Tibial nerve (tissue), 4 donors: ENCODE data around the gene KCMF1. TPM values are rescaled to one million over a fixed set of nuclear protein-coding genes. Genes with fewer than 3 reads are reported as not detected.

Experiments
- DNase-seq, 2 donors: peaks; one replicate each; pipeline ENCODE4 v3.0.0-alpha.2; 2019; ENCODE audit warnings: low spot score in 2 of 2
- H3K27ac ChIP-seq, 4 donors: fragments of 200-600 bp; sonication (generic) in 3 of 4; one replicate each; pipeline ENCODE4 v1.5.1; 2017 to 2019; ENCODE audit warnings: mild to moderate bottlenecking in 1 of 4
- H3K27me3 ChIP-seq, 2 donors: fragments of 200-600 bp; sonication (generic) in 1 of 2; one replicate each; pipeline versions ENCODE4 v1.5.1 to v1.6.0; 2017 to 2019
- H3K36me3 ChIP-seq, 3 donors: fragments of 200-600 bp; sonication (generic); one replicate each; pipeline ENCODE4 v1.5.1; 2018 to 2019
- H3K4me1 ChIP-seq, 4 donors: fragments of 200-600 bp; sonication (generic) in 3 of 4; one replicate each; pipeline ENCODE4 v1.5.1; 2017 to 2019
- H3K4me3 ChIP-seq, 4 donors: fragments of 200-600 bp; sonication (generic) in 3 of 4; one replicate each; pipeline ENCODE4 v1.5.1; 2017 to 2019; ENCODE audit warnings: mild to moderate bottlenecking in 1 of 4, moderate library complexity in 1 of 4
- H3K9me3 ChIP-seq, 4 donors: fragments of 200-600 bp; sonication (generic) in 3 of 4; one replicate each; pipeline ENCODE4 v1.5.1; 2017 to 2019
- EP300 ChIP-seq, 2 donors: sonication (generic); formaldehyde crosslinking; IDR thresholded peaks; one replicate each; pipeline ENCODE4 v1.6.1; 2017; ENCODE audit warnings: antibody characterized with exemption in 2 of 2, mild to moderate bottlenecking in 1 of 2
- POLR2A ChIP-seq, 2 donors: fragments of 450-650 bp; IDR thresholded peaks; one replicate each; pipeline ENCODE4 v1.6.1; 2017; ENCODE audit warnings: antibody characterized with exemption in 2 of 2, mild to moderate bottlenecking in 2 of 2, moderate library complexity in 2 of 2
- WGBS, 2 donors: methylation state at CpG; one replicate each; pipeline ENCODE4 v1.1.5; 2018; 5-methylcytosine and 5-hydroxymethylcytosine counted together
- total RNA-seq, 4 donors: library from RNA; depleted of rRNA; stranded (reverse); fragments of >200 nt; gene quantifications; one replicate each; pipeline ENCODE4 v1.1.0, GENCODE V29; 2016
- TF ChIP-seq, protein P1 (sequence below), 5 experiments: fragments of 200-600 bp in 3 of 5; fragments of 450-650 bp in 2 of 5; sonication (generic) in 3 of 5; IDR thresholded peaks; one replicate each; pipeline ENCODE4 v1.5.1; 2016 to 2019; ENCODE audit warnings: antibody characterized with exemption in 5 of 5, mild to moderate bottlenecking in 3 of 5, moderate library complexity in 2 of 5

Gene KCMF1
- total RNA-seq, 4 donors from 2014 or later: 22.9 to 35.1 (median 29.7) TPM

DNA sequence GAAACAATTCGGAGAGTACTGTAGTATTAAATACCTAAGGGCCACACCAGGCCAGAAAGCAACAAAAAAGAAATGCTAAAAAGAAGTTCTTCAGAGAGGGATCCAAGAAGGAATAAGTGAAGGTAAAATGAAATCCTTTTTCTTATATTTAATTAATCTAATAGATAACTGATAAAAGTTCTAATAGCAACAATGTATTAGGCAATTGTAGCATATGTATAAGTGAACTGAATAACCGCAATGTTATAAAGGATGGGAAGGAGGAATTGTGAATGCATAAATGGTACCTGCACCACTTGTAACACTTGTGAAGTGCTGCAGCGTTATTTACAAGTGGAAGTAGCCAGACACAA is 43.7 kb upstream of the KCMF1 start:
- 46% methylated on average over 3 of the region's 3 CpGs for WGBS, 2 donors
- no peak for TF ChIP-seq POLR2A (IDR thresholded peaks at IDR 0.05)
- no peak for TF ChIP-seq EP300 (IDR thresholded peaks at IDR 0.05)
- TF ChIP-seq, protein P1, sequence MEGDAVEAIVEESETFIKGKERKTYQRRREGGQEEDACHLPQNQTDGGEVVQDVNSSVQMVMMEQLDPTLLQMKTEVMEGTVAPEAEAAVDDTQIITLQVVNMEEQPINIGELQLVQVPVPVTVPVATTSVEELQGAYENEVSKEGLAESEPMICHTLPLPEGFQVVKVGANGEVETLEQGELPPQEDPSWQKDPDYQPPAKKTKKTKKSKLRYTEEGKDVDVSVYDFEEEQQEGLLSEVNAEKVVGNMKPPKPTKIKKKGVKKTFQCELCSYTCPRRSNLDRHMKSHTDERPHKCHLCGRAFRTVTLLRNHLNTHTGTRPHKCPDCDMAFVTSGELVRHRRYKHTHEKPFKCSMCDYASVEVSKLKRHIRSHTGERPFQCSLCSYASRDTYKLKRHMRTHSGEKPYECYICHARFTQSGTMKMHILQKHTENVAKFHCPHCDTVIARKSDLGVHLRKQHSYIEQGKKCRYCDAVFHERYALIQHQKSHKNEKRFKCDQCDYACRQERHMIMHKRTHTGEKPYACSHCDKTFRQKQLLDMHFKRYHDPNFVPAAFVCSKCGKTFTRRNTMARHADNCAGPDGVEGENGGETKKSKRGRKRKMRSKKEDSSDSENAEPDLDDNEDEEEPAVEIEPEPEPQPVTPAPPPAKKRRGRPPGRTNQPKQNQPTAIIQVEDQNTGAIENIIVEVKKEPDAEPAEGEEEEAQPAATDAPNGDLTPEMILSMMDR (IDR thresholded peaks at IDR 0.05): no peak
- H3K4me1 ChIP-seq: peaks cover 0 to 33% (median 22%) of the 10 kb centered on the region in 4 donors

DNA sequence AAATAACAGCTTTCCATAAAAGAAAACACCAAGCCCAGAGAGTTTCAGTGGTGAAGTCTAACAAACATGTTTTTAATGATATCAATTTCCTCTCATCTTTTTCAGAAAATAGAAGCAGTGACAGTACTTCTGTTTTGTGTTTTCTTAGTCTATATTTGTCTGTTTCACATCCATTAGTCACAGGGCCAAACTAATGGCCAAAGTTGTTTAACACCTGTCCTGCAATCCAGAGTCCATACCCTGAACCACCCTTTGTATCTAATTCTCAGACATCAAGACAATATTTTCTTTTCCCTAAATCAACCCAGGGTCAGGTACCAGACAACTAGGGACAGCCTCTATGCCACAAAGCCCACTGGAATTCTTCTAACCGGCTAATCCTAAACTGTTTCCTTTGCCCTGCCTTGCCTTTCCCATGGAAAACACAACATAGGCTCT is 39.6 kb upstream of the KCMF1 start:
- 35 to 41% methylated on average over 1 of the region's 1 CpG for WGBS, 2 donors
- no peak for DNase-seq
- no peaks in the 10 kb centered on the region for H3K9me3 ChIP-seq
- H3K27ac ChIP-seq: no peak overlapping the region
- no peaks in the 10 kb centered on the region for H3K27me3 ChIP-seq
- TF ChIP-seq POLR2A (IDR thresholded peaks at IDR 0.05): no peak
- no peak for TF ChIP-seq EP300 (IDR thresholded peaks at IDR 0.05)
- TF ChIP-seq, protein P1 (IDR thresholded peaks at IDR 0.05): no peak
- H3K4me1 ChIP-seq: peaks cover 0 to 13% (median 5%) of the 10 kb centered on the region in 4 donors
- no peaks in the 10 kb centered on the region for H3K36me3 ChIP-seq
- no peak overlapping the region for H3K4me3 ChIP-seq

More for the DNA sequence above, 43.7 kb upstream of the KCMF1 start:
- Histone ChIP-seq H3K4me3 (peak overlapping the region in 1 of 4 donors; percentile 51), H3K27ac (peak overlapping the region in 1 of 4 donors; percentile 54), H3K27me3 (no peaks in the 10 kb centered on the region), H3K9me3 (no peaks in the 10 kb centered on the region), H3K36me3 (no peaks in the 10 kb centered on the region)
- DNase-seq: no peak

DNA sequence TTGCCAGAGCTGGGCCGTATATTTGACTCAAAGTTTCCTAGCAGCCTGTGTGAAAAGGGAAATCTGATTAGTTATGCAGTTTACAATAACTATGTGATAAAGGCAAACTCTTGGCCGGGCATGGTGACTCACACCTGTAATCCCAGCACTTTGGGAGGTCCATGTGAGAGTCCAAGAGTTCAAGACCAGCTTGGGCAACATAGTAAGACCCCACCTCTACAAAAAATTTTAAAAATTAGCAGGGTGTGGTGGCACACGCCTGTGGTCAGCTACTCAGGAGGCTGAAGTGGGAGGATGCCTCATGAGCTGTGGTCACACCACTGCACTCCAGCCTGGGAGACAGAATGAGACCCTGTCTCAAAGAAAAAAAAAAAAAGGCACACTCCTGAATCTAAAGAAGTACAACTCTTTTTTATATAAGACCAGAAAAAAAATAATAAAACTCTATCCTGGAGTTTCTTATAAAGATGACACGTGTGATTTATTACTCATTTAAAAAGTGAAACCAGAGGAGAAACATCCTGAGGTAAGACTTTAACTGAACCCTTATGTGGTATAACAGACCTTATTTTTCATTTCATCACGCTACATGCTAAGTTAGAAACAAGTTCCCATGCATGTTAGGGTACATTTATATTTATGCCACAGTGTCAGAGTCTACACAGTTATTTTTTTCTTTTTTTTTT is 32.6 kb upstream of the KCMF1 start:
- TF ChIP-seq POLR2A (IDR thresholded peaks at IDR 0.05) (no peak), EP300 (IDR thresholded peaks at IDR 0.05) (no peak)
- TF ChIP-seq, protein P1 (IDR thresholded peaks at IDR 0.05): no peak
- H3K9me3 ChIP-seq: no peaks in the 10 kb centered on the region
- peak overlapping the region in 1 of 4 donors; percentile 51 for H3K27ac ChIP-seq
- no peak for DNase-seq
- H3K4me3 ChIP-seq: no peak overlapping the region
- 83 to 84% methylated on average over 5 of the region's 5 CpGs for WGBS, 2 donors
- H3K27me3 ChIP-seq: no peaks in the 10 kb centered on the region
- H3K36me3 ChIP-seq: no peaks in the 10 kb centered on the region
- H3K4me1 ChIP-seq: no peaks in the 10 kb centered on the region

DNA sequence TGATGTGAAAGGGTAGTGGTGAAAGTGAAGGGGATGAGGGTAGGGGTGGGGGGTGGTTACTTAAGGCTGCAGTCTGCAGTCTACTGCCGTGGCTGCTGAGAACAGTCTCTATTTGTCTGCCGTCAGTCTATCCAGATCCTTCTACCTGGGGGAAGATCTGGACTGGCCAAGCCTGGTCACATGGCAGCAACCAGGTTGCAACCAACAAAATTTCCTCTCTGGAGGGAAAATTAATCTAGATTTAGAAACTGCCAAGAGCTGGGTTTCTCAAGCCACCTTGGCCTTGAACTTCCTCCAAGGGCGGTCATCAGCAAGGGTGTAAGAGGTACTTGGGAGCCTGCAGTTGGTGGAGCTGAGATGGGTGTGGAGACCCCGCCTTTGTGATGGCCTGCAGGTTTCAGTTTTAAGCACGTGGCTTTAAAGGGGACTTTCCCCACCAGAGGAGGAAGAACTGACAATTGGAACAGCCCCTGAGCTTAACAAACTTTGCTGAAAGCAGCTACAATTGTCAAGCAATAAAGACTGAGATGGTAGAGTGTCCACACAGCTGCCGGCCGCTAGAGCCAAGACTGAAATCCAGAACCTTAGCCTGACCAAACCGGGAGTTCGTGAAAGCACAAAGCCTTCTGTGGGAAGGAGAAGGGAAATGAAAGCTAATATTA is 31.4 kb upstream of the KCMF1 start:
- TF ChIP-seq POLR2A (IDR thresholded peaks at IDR 0.05) (no peak), EP300 (IDR thresholded peaks at IDR 0.05) (no peak)
- TF ChIP-seq, protein P1 (IDR thresholded peaks at IDR 0.05): no peak
- H3K27ac ChIP-seq: peak overlapping the region in 1 of 4 donors; percentile 51
- H3K4me1 ChIP-seq: no peaks in the 10 kb centered on the region
- H3K27me3 ChIP-seq: no peaks in the 10 kb centered on the region
- H3K9me3 ChIP-seq: no peaks in the 10 kb centered on the region
- WGBS, 2 donors: 62 to 73% methylated on average over 8 to 9 of the region's 9 CpGs
- no peak overlapping the region for H3K4me3 ChIP-seq
- DNase-seq: no peak
- no peaks in the 10 kb centered on the region for H3K36me3 ChIP-seq

DNA sequence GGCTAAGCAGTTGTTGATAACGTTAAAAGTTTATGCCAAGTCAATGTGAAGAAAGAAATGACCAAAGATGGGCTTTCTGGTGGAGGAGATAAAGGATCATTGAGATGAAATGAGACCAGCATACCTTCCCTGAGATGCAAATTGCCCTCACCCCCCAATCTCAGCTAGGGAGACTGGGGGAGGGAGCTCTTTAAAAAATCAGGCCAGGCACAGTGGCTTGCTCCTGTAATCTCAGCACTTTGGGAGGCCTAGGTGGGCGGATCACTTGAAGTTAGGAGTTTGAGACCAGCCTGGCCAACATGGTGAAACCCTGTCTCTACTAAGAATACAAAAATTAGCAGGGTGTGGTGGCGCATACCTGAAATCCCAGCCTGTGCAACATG is 30.9 kb upstream of the KCMF1 start:
- Histone ChIP-seq H3K27me3 (no peaks in the 10 kb centered on the region), H3K9me3 (no peaks in the 10 kb centered on the region), H3K4me3 (no peak overlapping the region), H3K36me3 (no peaks in the 10 kb centered on the region), H3K27ac (peak overlapping the region in 1 of 4 donors; percentile 51), H3K4me1 (no peaks in the 10 kb centered on the region)
- TF ChIP-seq POLR2A (IDR thresholded peaks at IDR 0.05) (no peak), EP300 (IDR thresholded peaks at IDR 0.05) (no peak)
- TF ChIP-seq, protein P1 (IDR thresholded peaks at IDR 0.05): no peak
- DNase-seq: no peak
- 73% methylated on average over 3 of the region's 3 CpGs for WGBS, 2 donors
